Fibroblast of gingiva (primary cell): ENCODE measurements around the gene FTCDNL1.

Experiments
- DNase-seq: peaks from one replicate; pipeline ENCODE4 v3.0.0-alpha.2; 2011; ENCODE audit warnings: low read depth

The FTCDNL1 gene

GRCh38 chr2:199850718-199851500, at the start of gene FTCDNL1:
TSS of gene FTCDNL1 (minus strand) at chr2:199851192. CDS start at chr2:199848962, 2,230 bp downstream.
- peak; percentile 55 for DNase-seq

GRCh38 chr2:199896617-199897016, 45.6 kb upstream of the FTCDNL1 start:
- DNase-seq: no peak

GRCh38 chr2:199895406-199895805, 44.4 kb upstream of the FTCDNL1 start:
- peak; percentile 52 for DNase-seq

- DNase-seq: no peak
Observed at GRCh38 chr2:199883474-199884212, 32.7 kb upstream of the FTCDNL1 start.

GRCh38 chr2:199882667-199883066, 31.7 kb upstream of the FTCDNL1 start:
- DNase-seq: no peak

GRCh38 chr2:199875400-199875799, 24.4 kb upstream of the FTCDNL1 start:
- DNase-seq: peak; percentile 9

GRCh38 chr2:199874209-199874608, 23.2 kb upstream of the FTCDNL1 start:
- no peak for DNase-seq

- DNase-seq: peak; percentile 17
Observed at GRCh38 chr2:199870581-199870980, 19.6 kb upstream of the FTCDNL1 start.

- DNase-seq: no peak
Observed at GRCh38 chr2:199869653-199870052, 18.7 kb upstream of the FTCDNL1 start.

GRCh38 chr2:199869227-199869541, 18.2 kb upstream of the FTCDNL1 start:
- DNase-seq: no peak

- DNase-seq: no peak
Observed at GRCh38 chr2:199868431-199869226, 17.6 kb upstream of the FTCDNL1 start.

GRCh38 chr2:199865905-199866304, 14.9 kb upstream of the FTCDNL1 start:
- no peak for DNase-seq

GRCh38 chr2:199862788-199863187, 11.8 kb upstream of the FTCDNL1 start:
- no peak for DNase-seq

- peak; percentile 20 for DNase-seq
Observed at GRCh38 chr2:199861132-199861774, 10.3 kb upstream of the FTCDNL1 start.

GRCh38 chr2:199855812-199856211, 4.8 kb upstream of the FTCDNL1 start:
- DNase-seq: no peak

GRCh38 chr2:199851883-199852282, 891 bp upstream of the FTCDNL1 start:
- DNase-seq: no peak

- DNase-seq: no peak
Observed at GRCh38 chr2:199851501-199851810, 464 bp upstream of the FTCDNL1 start.

- DNase-seq: no peak
Observed at GRCh38 chr2:199850218-199850717, 724 bp downstream of the FTCDNL1 start.

- no peak for DNase-seq
Observed at GRCh38 chr2:199848389-199849130, 2.4 kb downstream of the FTCDNL1 start.

GRCh38 chr2:199847181-199847864, 3.7 kb downstream of the FTCDNL1 start:
- no peak for DNase-seq
